Right lobe of liver (tissue), 6 donors: ENCODE results near the gene ECE1. TPM values are rescaled to one million over a fixed set of nuclear protein-coding genes. Genes with fewer than 3 reads are reported as not detected.

Experiments
- ATAC-seq, 4 donors: fragments of 200-7000 bp; cut with Tn5 transposase; one replicate each; pipeline ENCODE4 v1.9.1; 2020; ENCODE audit warnings: mild to moderate bottlenecking in 4 of 4, moderate library complexity in 4 of 4
- DNase-seq, 3 donors: peaks; one replicate each; pipeline ENCODE4 v3.0.0-alpha.2; 2020
- H3K27ac ChIP-seq, 3 donors: fragments of 200-600 bp; one replicate each; pipeline ENCODE4 v1.8.0; 2022
- H3K27me3 ChIP-seq, 2 donors: fragments of 200-600 bp; one replicate each; pipeline ENCODE4 v1.8.0; 2022
- H3K36me3 ChIP-seq, 4 donors: fragments of 200-600 bp; sonication (generic) in 1 of 4; one replicate each; pipeline versions ENCODE4 v1.5.1 to v1.8.0; 2017 to 2022; ENCODE audit warnings: control low read depth in 1 of 4
- H3K4me1 ChIP-seq, 4 donors: fragments of 200-600 bp; sonication (generic) in 1 of 4; one replicate each; pipeline versions ENCODE4 v1.5.1 to v1.8.0; 2017 to 2022; ENCODE audit warnings: control low read depth in 1 of 4
- H3K4me3 ChIP-seq, 3 donors: fragments of 200-600 bp; one replicate each; pipeline ENCODE4 v1.8.0; 2022
- H3K9me3 ChIP-seq, 4 donors: fragments of 200-600 bp; sonication (generic) in 1 of 4; one replicate each; pipeline versions ENCODE4 v1.5.1 to v1.8.0; 2017 to 2022; ENCODE audit warnings: control low read depth in 1 of 4
- POLR2A ChIP-seq: fragments of 450-650 bp; IDR thresholded peaks from one replicate; pipeline ENCODE4 v1.6.1; 2017; ENCODE audit warnings: antibody characterized with exemption, mild to moderate bottlenecking
- WGBS: methylation state at CpG from one replicate; pipeline ENCODE4 v1.1.6; 2018; ENCODE audit warnings: low coverage, low lambda C conversion rate; ENCODE audit not compliant: insufficient coverage; ENCODE audit errors: missing lambda C conversion rate; 5-methylcytosine and 5-hydroxymethylcytosine counted together
- intact Hi-C, 2 donors: fragments of 100-400 bp; cut with DNase I; formaldehyde crosslinking; loops; one replicate each; pipeline versions ENCODE4 v1.11.2 to v1.14.1; 2022
- total RNA-seq, 6 experiments: library from RNA; depleted of rRNA in 2 of 6; stranded (reverse); fragments of >200 nt in 2 of 6; fragmentation: NEBNext Ultra II Directional in 3 of 6; extraction: Animal tissue kit (Norgen Biotek cat#: 25700) in 3 of 6; gene quantifications; one replicate each; pipeline versions ENCODE4 v1.1.0 to v1.2.4, GENCODE V29; 2016 to 2023
- TF ChIP-seq, protein P1 (sequence below), 4 donors: fragments of 200-600 bp in 3 of 4; fragments of 450-650 bp in 1 of 4; IDR thresholded peaks; one replicate each; pipeline versions ENCODE4 v1.5.1 to v1.8.0; 2016 to 2022; ENCODE audit warnings: antibody characterized with exemption in 4 of 4, mild to moderate bottlenecking in 2 of 4
- donor health status: DM: no; HTN: yes; CAD: no.
- donor health status: DM: no; HTN: no; CAD: no.
- donor health status: DM: no; HTN: no; CAD: no.
- donor health status: DM: no; HTN: yes; CAD: no.
- donor health status: DM: no; HTN: yes; CAD: no.

The ECE1 gene
- total RNA-seq, 6 experiments from 2014 or later = 39.7 to 61.3 (median 43.8) TPM

DNA sequence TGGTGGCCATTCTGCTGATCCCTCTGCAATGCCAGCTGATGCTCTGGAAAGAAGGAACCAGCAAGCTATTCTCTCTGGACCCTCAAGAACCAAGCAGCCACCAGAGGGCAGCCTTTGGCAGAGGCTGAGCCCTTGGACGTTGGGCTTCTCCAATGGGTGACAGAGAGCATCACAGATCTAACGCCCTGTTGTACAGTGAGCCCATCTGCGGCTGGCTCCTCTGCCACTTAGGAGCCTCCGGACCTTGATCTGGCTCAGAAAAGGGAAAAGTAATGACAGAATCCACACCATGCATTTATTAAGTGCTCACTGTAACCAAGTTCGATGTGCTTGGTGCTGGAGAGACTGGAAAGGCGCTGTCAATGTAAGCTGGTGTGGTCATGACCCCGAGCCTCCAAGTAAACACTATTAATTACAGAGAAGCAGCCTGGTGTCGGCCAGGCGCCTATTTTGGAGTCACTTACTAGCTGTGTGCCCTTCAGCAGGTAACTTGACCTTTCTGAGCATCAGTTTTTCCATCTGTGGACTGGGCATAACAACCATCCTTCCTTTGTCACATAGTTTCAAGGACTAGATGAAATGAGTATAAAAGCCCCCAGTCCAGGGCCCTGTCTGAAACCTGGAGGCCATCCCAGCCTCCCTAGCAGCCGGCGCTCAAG is 34.9 kb downstream of the ECE1 start:
- H3K36me3 ChIP-seq = peaks cover 0 to 34% (median 6%) of the 10 kb centered on the region in 4 donors
- no peak for TF ChIP-seq POLR2A
- TF ChIP-seq, protein P1, sequence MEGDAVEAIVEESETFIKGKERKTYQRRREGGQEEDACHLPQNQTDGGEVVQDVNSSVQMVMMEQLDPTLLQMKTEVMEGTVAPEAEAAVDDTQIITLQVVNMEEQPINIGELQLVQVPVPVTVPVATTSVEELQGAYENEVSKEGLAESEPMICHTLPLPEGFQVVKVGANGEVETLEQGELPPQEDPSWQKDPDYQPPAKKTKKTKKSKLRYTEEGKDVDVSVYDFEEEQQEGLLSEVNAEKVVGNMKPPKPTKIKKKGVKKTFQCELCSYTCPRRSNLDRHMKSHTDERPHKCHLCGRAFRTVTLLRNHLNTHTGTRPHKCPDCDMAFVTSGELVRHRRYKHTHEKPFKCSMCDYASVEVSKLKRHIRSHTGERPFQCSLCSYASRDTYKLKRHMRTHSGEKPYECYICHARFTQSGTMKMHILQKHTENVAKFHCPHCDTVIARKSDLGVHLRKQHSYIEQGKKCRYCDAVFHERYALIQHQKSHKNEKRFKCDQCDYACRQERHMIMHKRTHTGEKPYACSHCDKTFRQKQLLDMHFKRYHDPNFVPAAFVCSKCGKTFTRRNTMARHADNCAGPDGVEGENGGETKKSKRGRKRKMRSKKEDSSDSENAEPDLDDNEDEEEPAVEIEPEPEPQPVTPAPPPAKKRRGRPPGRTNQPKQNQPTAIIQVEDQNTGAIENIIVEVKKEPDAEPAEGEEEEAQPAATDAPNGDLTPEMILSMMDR (IDR thresholded peaks at IDR 0.05) = peak; percentile 83 to 90 (median 84)
- no peaks in the 10 kb centered on the region for H3K27me3 ChIP-seq
- ATAC-seq (peak; percentile 66 to 71 (median 68)), DNase-seq (peak; percentile 84 to 88 (median 86))
- WGBS = 37% methylated on average over 7 of the region's 11 CpGs
- H3K4me1 ChIP-seq = peaks cover 0 to 44% (median 22%) of the 10 kb centered on the region in 4 donors
- H3K4me3 ChIP-seq = no peak overlapping the region
- intact Hi-C loops = loop anchor here (5.0 kb wide), 2 partner anchors 92 to 107 kb away; no protein-coding TSS in a partner anchor
- H3K27ac ChIP-seq = no peak overlapping the region
- H3K9me3 ChIP-seq = no peaks in the 10 kb centered on the region

DNA sequence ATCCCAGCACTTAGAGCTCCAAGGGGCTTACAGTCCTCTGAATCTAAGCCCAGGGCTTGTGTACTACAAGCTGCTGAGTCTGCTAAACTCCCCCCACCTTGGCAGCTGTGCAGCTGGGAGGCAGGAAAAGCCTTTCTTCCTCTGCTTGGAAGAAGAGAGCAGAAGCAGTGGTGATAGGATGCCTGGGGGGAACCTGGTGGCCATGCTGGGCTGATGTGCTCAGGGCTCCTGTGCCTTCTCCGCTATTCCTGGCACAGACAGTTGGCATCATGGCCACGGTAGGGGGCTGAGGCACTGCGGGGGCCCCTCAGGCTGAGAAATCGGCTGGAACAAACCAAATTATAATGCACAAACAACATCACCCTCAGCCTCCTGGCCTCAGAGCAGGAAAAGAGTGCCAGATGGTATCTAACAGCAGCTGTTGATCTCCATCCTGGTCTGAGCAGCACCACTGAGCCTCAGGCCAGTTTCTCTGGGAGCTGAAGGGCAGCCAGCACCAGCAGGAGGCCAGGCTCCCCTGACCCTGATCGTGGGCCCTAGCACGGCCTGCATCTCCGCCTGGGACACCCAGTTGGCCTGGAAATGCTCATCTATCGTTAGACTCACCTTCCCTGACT is 35.8 kb downstream of the ECE1 start:
- DNase-seq (no peak), ATAC-seq (peak in 2 of 4 donors; percentile 4 to 9)
- no CpG with 5 or more reads among the region's 8 CpGs for WGBS
- H3K4me1 ChIP-seq = peaks cover 0 to 48% (median 23%) of the 10 kb centered on the region in 4 donors
- no peaks in the 10 kb centered on the region for H3K27me3 ChIP-seq
- peak overlapping the region in 2 of 3 donors; percentile 12 to 15 for H3K27ac ChIP-seq
- peaks cover 0 to 30% (median 6%) of the 10 kb centered on the region in 4 donors for H3K36me3 ChIP-seq
- intact Hi-C loops = no loop called here
- no peaks in the 10 kb centered on the region for H3K9me3 ChIP-seq
- TF ChIP-seq, protein P1 (IDR thresholded peaks at IDR 0.05) = no peak
- no peak for TF ChIP-seq POLR2A
- H3K4me3 ChIP-seq = no peak overlapping the region

DNA sequence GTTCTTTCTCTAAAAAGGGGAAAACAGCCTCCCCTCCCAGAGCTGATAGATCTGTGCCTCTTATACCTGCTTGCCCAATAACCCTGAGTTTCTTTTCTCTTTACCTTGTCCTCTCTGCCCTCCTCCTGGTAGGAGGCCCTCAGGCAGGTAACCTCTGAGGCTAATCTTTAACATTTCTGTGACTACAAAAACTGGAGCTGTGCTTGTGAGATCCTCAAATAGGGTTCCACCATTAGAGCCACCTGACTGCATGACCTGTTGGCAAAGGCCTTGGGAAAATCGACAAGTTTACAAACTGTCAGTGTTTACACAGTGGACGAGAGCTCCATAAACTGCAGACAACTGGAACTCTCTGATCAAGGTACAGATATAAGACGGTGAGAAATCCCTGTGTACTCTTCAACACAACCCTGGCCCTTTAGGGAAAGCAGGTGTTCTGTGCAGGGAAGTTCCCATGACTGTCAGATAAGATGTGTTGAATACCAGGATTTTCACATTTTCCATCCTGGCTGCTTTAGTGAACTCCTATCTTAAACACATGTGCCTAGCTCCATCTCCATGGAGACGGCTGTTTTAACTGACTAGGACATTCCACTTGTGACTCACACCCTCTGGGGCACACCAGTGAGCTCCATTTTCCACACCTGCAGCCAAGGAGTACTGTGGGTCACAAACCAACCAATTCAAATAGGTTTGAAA is 38.3 kb downstream of the ECE1 start:
- TF ChIP-seq POLR2A = no peak
- TF ChIP-seq, protein P1 (IDR thresholded peaks at IDR 0.05) = no peak
- 25% methylated on average over 4 of the region's 4 CpGs for WGBS
- Histone ChIP-seq H3K4me3 (no peak overlapping the region), H3K36me3 (peaks cover 0 to 25% (median 8%) of the 10 kb centered on the region in 4 donors), H3K9me3 (no peaks in the 10 kb centered on the region), H3K4me1 (peaks cover 0 to 61% (median 29%) of the 10 kb centered on the region in 4 donors), H3K27me3 (no peaks in the 10 kb centered on the region), H3K27ac (peak overlapping the region; percentile 85 to 91 (median 88))
- DNase-seq (peak; percentile 57 to 87 (median 66)), ATAC-seq (peak; percentile 75 to 88 (median 83))
- intact Hi-C loops = no loop called here

DNA sequence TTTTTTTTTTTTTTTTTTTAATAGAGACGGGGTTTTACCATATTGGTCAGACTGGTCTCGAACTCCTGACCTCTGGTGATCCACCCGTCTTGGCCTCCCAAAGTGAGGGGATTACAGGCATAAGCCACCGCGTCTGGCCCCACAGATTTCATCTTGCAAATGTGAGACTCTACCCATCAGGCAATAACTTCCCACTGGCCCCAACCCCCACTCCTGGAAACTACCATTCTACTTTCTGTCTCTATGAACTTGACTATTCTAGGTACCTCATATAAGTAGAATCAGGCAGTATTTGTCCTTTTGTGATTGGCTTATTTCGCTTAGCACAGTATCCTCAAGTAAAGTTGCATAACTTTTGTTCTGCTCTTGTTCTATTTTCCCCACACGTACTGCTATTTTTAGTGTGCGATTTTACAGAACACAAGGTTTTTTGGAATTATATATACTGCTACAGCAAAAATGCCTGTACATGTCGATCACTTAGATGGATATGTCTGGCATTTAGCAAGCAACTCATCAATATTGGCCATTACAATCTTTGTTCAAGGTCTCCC is 40.2 kb downstream of the ECE1 start:
- DNase-seq (no peak), ATAC-seq (no peak)
- Histone ChIP-seq H3K4me1 (peaks cover 0 to 61% (median 25%) of the 10 kb centered on the region in 4 donors), H3K36me3 (peaks cover 0 to 23% (median 9%) of the 10 kb centered on the region in 4 donors), H3K4me3 (no peak overlapping the region), H3K27me3 (no peaks in the 10 kb centered on the region), H3K9me3 (no peaks in the 10 kb centered on the region), H3K27ac (peak overlapping the region in 1 of 3 donors; percentile 91)
- 95% methylated on average over 8 of the region's 9 CpGs for WGBS
- intact Hi-C loops = no loop called here
- TF ChIP-seq POLR2A = no peak
- TF ChIP-seq, protein P1 (IDR thresholded peaks at IDR 0.05) = no peak
